ENCODE results near the gene DOLK.

Gene DOLK

DNA sequence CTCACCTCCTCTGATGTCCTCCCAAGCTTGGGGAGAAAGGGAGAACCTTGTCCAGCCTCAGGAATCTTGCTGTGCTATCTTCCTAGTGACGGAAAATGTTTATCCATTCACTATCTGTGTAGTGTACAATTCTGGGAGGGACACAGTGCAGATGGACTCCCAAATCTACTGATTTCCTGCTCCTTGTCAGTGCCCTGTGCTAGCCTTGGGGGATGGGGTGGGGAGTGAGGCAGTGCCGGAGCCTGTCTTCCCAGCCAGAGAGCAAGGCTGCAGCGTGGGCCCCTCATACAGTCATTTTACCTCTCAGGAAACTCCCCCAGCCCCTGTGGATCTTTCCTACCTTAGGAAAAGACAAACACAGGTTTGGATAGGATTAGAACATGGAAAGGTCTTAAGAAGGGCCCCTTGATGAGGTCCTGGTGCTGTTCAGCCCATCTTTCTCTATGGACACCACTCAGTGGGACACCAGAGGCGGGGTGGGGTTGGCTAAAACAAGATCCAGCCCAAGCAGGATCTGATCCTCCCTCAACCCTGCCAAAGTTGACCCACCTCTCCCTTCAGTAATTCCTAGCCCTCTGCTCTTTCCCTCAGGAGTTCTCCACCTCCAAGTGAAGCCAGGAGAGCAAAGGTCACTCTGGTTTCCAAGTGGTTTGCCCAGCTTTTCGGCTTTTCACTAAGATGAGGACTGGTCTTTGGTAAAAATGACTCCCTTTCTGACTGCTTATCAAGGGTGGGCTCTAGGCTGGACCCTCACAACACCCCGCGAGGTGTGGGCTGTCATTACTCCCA is 3.4 kb downstream of the DOLK start:
- no peak overlapping the region for H3K4me3 ChIP-seq (replicated peaks; ENCODE audit: low read depth, low read length)
- TF ChIP-seq, protein P1, sequence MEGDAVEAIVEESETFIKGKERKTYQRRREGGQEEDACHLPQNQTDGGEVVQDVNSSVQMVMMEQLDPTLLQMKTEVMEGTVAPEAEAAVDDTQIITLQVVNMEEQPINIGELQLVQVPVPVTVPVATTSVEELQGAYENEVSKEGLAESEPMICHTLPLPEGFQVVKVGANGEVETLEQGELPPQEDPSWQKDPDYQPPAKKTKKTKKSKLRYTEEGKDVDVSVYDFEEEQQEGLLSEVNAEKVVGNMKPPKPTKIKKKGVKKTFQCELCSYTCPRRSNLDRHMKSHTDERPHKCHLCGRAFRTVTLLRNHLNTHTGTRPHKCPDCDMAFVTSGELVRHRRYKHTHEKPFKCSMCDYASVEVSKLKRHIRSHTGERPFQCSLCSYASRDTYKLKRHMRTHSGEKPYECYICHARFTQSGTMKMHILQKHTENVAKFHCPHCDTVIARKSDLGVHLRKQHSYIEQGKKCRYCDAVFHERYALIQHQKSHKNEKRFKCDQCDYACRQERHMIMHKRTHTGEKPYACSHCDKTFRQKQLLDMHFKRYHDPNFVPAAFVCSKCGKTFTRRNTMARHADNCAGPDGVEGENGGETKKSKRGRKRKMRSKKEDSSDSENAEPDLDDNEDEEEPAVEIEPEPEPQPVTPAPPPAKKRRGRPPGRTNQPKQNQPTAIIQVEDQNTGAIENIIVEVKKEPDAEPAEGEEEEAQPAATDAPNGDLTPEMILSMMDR (IDR thresholded peaks at IDR 0.05; ENCODE audit: low read depth, low read length, missing control alignments) = no peak
- no peak for DNase-seq (ENCODE audit: extremely low read depth, low read depth)

DNA sequence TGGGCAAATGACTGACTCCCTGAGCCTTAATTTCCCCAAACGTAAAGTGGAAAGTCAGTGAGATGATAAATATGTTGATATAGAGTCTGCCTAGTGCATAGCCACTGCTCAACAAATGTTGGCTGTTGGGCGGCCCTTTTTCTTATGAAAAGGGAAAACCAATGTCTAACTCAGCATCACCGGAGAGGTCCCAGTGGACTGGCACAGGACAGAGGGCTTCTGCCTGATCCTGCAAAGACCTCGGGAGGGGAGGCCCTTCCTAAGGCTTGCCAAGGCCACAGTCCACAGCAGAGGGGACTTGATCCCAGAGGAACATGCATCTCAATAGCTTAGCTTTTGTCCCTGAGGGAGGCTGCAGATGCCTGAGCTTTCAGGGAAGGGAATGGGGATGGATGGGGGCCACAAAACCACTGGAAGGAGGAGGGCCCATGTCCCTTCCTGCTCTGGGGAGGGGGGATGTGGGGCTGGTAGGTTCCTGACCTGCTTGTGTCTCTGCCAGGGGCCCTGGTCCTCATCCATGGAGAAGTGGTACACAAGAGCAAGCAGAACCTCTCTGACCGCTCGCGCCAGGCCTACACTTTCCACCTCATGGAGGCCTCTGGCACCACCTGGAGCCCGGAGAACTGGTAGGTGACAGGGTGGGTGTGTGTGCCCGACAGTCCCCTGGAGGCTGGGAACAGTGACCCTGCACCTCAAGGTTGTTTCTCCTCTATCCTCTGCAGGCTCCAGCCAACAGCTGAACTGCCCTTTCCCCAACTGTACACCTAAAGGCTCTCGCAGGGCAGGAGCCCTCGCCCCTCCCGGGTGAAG is 6.3 kb downstream of the DOLK start:
- TF ChIP-seq, protein P1 (IDR thresholded peaks at IDR 0.05; ENCODE audit: low read depth, low read length, missing control alignments) = no peak
- DNase-seq (ENCODE audit: extremely low read depth, low read depth) = no peak

DNA sequence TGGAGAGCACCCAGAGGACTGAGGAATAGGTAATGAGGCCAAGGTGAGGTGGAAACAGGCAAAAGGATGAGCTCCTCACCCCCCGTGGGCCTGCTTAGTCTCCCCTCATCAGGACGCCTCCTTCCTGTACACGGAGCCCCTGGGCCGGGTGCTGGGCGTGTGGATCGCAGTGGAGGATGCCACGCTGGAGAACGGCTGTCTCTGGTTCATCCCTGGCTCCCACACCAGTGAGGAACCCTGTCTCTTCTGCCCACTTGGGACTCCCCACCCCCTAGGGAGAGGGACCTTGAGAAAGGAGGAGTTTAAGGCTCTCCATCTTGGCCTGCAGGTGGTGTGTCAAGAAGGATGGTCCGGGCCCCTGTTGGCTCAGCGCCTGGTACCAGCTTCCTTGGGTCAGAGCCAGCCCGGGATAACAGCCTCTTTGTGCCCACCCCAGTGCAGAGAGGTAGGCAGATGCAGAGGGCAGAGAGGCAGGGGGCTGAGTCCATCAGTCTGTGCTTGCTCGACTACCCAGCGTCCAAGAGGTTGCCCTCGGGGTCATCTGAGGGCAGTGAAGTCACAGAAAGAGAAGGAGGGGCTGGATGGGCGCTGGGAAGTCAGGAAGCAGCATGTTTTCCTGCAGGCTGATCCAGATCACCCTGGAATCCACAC is 7.0 kb downstream of the DOLK start:
- no peak for DNase-seq (ENCODE audit: extremely low read depth, low read depth)
- TF ChIP-seq, protein P1 (IDR thresholded peaks at IDR 0.05; ENCODE audit: low read depth, low read length, missing control alignments) = no peak
- no peak overlapping the region for H3K4me3 ChIP-seq (replicated peaks; ENCODE audit: low read depth, low read length)

More for the DNA sequence above, 6.3 kb downstream of the DOLK start:
- no peak overlapping the region for H3K4me3 ChIP-seq (replicated peaks; ENCODE audit: low read depth, low read length)

DNA sequence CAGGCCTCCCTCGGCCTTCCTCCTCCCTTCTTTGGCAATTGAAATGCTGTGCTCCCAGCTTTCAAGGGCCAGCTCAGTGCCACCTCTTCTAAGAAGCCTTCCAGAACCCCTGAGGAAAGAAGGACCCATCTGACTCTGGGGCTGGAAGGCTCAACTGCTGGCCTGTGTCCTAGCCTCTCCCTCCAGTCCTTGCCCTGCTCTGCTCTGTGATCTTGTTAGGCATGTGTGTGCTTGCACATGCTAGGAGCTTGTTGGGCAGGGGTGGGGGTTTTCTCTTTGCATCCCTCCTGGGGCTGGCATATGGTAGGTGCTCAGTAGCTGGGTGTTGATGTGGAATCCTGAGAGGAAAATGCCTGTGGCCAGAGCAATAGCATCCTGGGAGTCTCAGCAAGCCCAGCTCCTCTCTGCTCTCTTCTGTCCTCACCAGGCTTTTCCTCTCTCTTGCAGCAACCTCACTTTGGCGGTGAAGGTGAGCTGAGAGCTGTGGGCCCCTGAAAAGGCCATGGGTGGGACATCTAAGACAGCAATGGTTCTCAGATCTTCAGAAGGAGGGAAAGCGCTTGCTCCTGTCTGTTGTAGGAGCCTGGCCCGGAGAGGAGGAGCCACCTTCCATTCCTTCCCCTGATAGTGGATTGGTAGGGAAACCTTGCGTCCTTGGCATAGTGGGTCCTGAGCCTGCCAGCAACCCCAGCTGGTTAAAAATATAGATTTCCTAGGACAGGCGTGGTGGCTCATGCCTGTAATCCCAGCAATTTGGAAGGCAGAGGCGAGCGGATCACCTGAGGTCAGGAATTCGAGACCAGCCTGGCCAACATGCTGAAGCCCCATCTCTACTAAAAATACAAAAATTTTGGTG is 9.9 kb downstream of the DOLK start:
- TF ChIP-seq, protein P1 (IDR thresholded peaks at IDR 0.05; ENCODE audit: low read depth, low read length, missing control alignments) = no peak
- no peak for DNase-seq (ENCODE audit: extremely low read depth, low read depth)
- H3K4me3 ChIP-seq (replicated peaks; ENCODE audit: low read depth, low read length) = no peak overlapping the region

DNA sequence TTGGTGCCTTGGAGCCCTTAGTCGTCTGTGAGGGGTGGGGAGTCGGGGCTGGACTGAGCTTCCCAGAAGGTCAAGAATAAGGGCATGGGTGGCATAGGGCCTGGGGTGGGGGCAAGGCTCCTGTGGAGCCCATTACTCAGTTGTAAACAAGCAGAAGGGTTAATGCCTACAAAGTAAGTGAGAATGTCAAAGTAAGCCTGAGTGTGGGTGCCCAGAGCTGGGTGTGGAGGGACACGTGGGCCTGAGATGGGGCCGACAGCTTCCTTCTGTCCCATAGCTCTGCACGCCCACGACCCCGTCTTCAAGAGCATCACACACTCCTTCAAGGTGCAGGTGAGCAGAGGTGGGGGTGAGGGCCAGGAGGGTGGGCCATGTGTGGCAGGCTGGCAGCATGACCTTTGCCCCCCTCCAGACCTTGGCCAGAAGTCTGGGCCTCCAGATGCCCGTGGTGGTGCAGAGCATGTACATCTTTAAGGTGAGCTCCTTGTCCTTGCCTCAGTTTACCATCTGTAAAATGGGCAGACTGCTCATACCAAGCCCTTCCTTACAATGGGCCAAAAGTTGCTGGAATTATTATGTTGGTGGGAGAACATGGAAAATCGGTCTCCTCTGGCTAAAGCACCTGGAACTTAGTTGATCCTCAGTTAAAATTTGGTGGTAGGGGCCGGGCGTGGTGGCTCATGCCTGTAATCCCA is 11.1 kb downstream of the DOLK start:
- TF ChIP-seq, protein P1 (IDR thresholded peaks at IDR 0.05; ENCODE audit: low read depth, low read length, missing control alignments) = no peak
- no peak for DNase-seq (ENCODE audit: extremely low read depth, low read depth)
- no peak overlapping the region for H3K4me3 ChIP-seq (replicated peaks; ENCODE audit: low read depth, low read length)

Data from HFF-Myc (cell line).